ENCODE measurements around the gene OFD1.

DNA sequence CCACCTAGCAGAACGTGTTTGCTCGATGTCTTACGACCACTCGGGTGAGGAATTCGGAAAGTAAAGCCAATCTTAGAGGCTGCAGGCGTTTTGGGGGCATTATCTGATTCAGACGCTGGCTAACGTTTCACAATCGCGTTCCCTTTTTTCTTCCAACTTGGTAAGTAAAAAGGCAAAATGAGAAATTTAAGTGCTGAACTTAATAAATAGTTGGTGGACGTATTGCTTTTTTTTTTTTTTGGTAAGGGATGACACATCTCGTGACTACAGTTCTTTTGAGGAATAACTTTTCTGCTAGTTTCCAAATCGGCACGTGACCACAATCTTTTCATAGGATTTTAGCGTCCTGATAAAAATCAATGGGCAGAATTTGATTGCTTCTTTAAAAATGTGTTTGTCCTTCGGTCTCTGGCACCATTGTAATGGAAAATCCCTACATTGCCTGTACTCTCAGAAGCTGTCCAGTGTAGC is 44.8 kb upstream of the OFD1 start:
- TF ChIP-seq GATA2 (IDR thresholded peaks at IDR 0.05; ENCODE audit: low read depth, low read length), result no peak
- TF ChIP-seq GATA3 (IDR thresholded peaks at IDR 0.05; ENCODE audit: low read depth, low read length), result no peak
